Activated CD4-positive, alpha-beta T cell treated with anti-CD3 and anti-CD28 coated beads, Interleukin-2, amount 50 U/mL, for 24 hours (primary cell): ENCODE results near the gene TCAF1.
"Not testable (repeated sequence)": the region's sequence is repeated elsewhere in the genome, so short reads cannot be mapped to it uniquely, and the experiment has no call there.

Experiments
- DNase-seq, 2 donors: peaks; one replicate each; pipeline ENCODE4 v3.0.0-alpha.2; 2020; ENCODE audit warnings: low read depth in 1 of 2, low spot score in 1 of 2

TCAF1 gene

GRCh38 chr7:143906151-143906550, 4.2 kb upstream of the TCAF1 start:
- no peak for DNase-seq

- no peak for DNase-seq
These were observed 3.5 kb upstream of the TCAF1 start for GRCh38 chr7:143905509-143905908.

- DNase-seq, result no peak
These were observed 440 bp upstream of the TCAF1 start for GRCh38 chr7:143902332-143902899.

DNA sequence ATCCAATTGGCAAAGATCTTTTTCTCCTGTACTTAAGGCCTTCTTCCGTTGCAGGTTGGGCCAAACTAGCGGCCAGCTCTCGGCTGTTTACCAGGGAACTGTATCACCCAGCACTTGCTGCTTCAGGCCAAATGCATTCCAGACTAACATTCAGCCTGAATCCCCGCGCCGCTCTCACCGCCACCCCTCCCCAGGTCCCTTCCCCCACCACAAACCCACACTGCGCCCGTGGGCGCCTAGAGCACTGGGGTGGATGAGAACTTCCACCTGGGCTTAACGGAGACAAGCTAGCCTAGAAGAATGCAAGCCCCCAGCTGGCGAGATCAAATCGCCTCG, 676 bp downstream of the TCAF1 start:
- DNase-seq, result no peak

DNA sequence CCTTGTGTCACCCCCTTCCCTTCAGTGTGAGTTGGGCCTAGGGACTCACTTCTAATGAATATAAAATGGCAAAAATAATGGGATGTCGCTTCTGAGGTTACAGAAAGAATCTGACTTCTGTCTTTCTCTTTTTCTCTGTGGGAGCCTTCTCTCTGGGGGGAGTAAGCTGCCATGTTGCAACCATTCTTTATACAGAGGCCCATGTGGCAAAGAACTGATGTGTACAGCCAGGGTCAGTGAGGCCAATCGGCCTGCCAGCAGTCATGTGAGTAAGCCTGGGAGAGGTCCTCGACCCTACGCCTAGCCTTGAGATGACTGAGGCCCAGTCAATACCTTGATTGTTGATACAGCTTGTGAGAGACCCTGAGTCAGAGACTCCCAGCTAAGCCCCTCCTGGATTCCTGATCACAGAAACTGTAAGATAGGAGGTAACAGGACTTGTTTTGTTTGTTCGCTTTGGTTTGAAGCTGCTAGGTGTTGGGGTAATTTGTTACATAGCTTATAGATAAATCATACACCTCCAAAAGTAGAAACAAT, 1.7 kb downstream of the TCAF1 start:
- DNase-seq, result no peak

GRCh38 chr7:143898810-143899209, 3.2 kb downstream of the TCAF1 start:
- no peak for DNase-seq

DNA sequence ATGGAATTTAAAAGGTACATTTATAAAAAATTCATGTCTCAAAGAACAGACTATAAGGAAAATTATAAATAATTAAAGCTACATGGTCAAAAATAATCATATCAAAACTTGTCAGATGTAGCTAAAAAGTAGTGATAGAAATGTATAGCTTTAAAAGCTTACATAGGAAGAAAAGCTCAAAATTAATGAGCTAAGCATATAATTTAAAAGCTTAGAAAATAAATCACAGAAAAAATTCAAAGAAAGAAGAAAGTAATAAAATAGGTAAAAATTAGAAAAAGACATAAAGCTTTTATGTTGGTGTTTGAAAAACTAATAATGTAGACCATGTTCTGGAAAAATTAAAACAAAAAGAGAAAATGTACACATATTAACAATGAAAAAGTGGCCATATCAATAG, 5.3 kb downstream of the TCAF1 start:
- no peak for DNase-seq

DNA sequence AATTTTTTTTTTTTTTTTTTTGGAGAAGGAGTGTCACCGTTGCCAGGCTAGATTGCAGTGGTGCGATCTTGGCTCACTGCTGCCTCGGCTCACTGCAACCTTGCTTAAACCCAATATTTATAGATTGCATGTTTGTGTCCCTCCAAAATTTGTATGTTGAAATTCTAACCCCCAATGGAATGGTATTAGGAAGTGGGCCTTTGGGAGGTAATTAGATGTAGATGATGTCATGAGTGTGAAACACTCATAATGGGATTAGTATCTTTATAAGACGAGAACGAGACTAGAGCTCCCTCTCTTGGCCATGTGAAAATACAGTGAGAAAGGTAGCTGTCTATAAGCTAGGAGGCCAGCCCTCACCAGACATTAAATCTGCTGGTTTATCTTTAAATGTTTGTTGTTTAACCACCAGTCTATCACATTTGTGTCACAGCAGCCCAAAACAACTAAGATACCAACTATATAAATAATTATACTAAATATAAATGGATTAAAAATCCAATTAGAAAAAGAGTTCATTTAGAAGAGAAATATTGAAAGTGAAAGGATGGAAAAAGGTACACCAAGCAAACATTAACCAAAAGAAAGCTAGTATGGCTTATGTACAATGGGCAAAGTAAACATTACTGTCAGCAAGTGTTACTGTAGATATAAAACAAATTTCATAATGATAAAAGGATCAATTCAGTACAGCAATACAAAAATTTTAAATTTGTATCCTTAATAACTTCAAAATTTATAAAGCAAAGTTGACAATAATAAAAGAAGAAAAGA, 9.3 kb downstream of the TCAF1 start:
- DNase-seq, result no peak

GRCh38 chr7:143891457-143891856, 10.5 kb downstream of the TCAF1 start:
- DNase-seq, result no peak

GRCh38 chr7:143890558-143890957, 11.4 kb downstream of the TCAF1 start:
- DNase-seq, result no peak

DNA sequence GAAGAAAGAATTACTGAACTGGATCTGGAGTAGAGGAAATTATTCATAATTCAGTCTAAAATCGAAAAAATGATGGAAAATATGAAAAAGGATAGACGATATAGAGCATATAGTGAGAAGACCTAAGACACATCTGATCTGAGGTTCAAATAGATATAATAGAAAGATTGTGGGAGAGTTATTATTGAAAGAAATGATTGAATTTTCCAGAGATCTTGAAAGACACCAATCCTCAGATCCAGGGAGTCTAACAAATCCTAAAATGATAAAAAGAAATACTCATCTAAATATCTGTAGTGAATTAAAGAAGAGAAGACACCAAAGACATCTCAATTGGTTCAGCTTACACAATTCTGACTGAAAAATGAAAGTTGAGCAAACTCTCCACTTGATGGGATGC, 12.9 kb downstream of the TCAF1 start:
- no peak for DNase-seq

DNA sequence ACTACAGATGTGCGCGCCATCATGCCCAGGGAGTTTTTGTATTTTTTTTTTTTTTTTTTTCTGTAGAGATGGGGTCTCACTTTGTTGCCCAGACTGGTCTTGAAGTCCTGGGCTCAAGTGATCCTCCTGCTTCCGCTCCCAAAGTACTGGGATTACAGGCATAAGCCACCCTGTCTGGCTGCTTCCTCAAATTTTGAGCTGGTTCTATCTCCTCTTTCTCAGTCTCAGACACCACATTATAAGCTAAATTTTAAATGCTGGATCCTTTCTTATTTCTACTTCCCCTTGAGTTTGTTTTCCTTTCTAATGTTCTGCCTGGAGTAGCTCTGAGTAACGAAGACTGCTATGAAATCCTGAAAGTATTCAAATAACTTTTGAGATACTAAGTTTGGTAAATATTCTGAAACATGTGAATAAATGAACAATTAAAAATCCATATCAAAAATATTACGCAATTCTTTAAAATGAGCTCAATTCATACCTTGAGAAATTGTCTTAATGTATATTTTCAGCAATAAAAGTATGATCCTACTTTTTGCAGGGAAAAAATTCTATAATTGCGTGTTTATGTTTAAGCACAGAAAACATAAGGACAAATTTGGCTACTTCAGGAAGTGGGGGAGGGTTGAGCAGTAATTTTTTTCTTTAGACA, 15.0 kb downstream of the TCAF1 start:
- no peak for DNase-seq

DNA sequence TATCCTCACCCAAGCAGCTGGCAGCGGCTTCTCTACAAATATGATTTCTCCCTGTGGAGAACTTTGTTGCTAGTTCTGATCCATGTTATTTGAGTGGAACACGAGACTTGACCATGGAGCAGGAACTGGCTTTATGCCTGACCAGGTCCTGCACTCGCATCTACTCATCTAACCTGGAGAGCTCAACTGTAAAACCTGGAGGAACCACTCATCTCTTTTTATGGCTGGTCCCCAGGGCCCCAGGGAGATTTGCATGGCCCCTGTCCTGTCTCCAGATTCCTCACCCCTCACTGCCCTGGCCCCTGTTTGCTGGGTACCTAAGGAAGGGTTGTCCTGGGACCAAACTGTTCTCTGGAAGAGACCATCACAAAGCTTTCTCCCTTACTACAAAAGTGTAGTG, 16.0 kb downstream of the TCAF1 start:
- DNase-seq, result no peak

GRCh38 chr7:143884969-143885559, 16.9 kb downstream of the TCAF1 start:
- DNase-seq, result no peak

- DNase-seq, result no peak
These were observed 17.6 kb downstream of the TCAF1 start for GRCh38 chr7:143884241-143884968.

DNA sequence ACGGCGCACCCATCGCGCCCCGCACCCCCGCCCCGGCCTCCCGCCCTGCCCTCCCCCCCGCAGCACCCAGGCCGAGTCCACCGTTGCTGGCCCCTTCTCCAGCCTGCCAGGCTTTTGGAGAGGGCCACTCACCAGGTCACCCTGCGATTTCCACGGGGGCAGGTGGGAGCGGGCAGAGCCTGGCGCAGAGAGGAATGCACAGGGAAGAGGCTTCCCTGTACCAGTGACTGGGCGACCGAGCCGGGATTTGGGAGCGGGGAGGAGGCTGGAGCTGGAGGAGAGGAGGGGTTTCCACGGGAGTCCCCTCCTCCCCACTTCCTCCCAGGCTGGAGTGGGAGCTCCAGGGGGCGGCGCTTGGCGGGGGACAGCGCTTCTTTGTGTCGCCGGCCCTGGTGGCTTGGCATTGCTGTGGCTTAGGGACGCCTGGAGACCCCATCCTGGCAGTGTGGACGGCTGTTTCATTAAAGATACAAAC, 19.3 kb downstream of the TCAF1 start:
- no peak for DNase-seq

GRCh38 chr7:143882020-143882603, 19.9 kb downstream of the TCAF1 start:
- DNase-seq, result no peak

DNA sequence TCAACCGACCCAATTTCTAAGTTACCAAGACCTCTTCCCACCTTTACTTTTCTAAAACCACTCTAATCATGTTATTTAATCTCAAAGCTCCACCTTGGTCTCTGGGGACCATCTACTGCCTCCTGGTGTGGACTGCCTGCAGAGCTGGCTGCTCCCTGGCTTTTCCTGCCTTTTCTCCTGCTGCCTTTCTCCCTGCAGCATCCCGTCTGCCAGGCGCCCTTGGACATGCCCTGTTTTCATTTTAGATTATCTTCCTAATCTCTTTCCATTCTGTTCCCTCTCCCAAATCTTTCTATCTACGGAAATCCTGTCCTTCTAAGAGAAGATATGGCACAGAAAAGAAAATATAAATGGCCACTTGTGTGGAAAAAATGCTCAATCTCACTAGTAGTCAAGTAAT, 23.1 kb downstream of the TCAF1 start:
- no peak for DNase-seq

GRCh38 chr7:143877098-143877497, 24.9 kb downstream of the TCAF1 start:
- no peak for DNase-seq

- no peak for DNase-seq
These were observed 25.8 kb downstream of the TCAF1 start for GRCh38 chr7:143876218-143876617.

- DNase-seq, result not testable (repeated sequence)
These were observed 28.7 kb downstream of the TCAF1 start for GRCh38 chr7:143873242-143873641.
